Transverse colon (tissue), 3 donors: ENCODE results near the gene SOD3.

Source experiments
- CTCF ChIP-seq, 5 experiments: fragments of 200-600 bp in 3 of 5; fragments of 450-650 bp in 2 of 5; sonication (generic) in 3 of 5; IDR thresholded peaks; 1 replicate in 2 of 5; 2 replicates in 3 of 5; pipeline ENCODE4 v1.5.1; 2016 to 2017; ENCODE audit warnings: antibody characterized with exemption in 5 of 5, inconsistent platforms in 3 of 5, mild to moderate bottlenecking in 2 of 5, moderate library complexity in 1 of 5
- EP300 ChIP-seq: sonication (generic); formaldehyde crosslinking; IDR thresholded peaks from one replicate; pipeline ENCODE4 v1.6.1; 2017; ENCODE audit warnings: antibody characterized with exemption, low read depth

GRCh38 chr4:24798036-24798610, 2.8 kb downstream of the SOD3 start:
- TF ChIP-seq CTCF (IDR thresholded peaks at IDR 0.05) = no peak
- no peak for TF ChIP-seq EP300
